Peyer's patch (tissue), 4 donors: ENCODE measurements around the gene CDC42. TPM values are rescaled to one million over a fixed set of nuclear protein-coding genes. Genes with fewer than 3 reads are reported as not detected.

Source experiments
- DNase-seq, 3 donors: peaks; one replicate each; pipeline ENCODE4 v3.0.0-alpha.2; 2017 to 2019
- H3K27ac ChIP-seq, 4 donors: fragments of 200-600 bp; sonication (generic); one replicate each; pipeline ENCODE4 v1.5.1; 2016 to 2019
- H3K27me3 ChIP-seq, 2 donors: fragments of 200-600 bp; sonication (generic); one replicate each; pipeline ENCODE4 v1.5.1; 2019
- H3K36me3 ChIP-seq, 3 donors: fragments of 200-600 bp; sonication (generic); one replicate each; pipeline ENCODE4 v1.5.1; 2016 to 2019
- H3K4me1 ChIP-seq, 4 donors: fragments of 200-600 bp; sonication (generic); one replicate each; pipeline ENCODE4 v1.5.1; 2016 to 2019
- H3K4me3 ChIP-seq, 4 donors: fragments of 200-600 bp; sonication (generic); 1 replicate in 3 of 4; 2 replicates in 1 of 4; pipeline ENCODE4 v1.5.1; 2016 to 2019; ENCODE audit warnings: mild to moderate bottlenecking in 1 of 4
- H3K9me3 ChIP-seq, 4 donors: fragments of 200-600 bp; sonication (generic); one replicate each; pipeline ENCODE4 v1.5.1; 2016 to 2019; ENCODE audit warnings: mild to moderate bottlenecking in 1 of 4
- POLR2A ChIP-seq, 2 donors: fragments of 450-650 bp; IDR thresholded peaks; one replicate each; pipeline ENCODE4 v1.5.1; 2017; ENCODE audit warnings: antibody characterized with exemption in 2 of 2, mild to moderate bottlenecking in 2 of 2, moderate library complexity in 2 of 2
- total RNA-seq, 4 donors: library from RNA; depleted of rRNA; stranded (reverse); fragments of >200 nt; gene quantifications; one replicate each; pipeline ENCODE4 v1.1.0, GENCODE V29; 2016
- TF ChIP-seq, protein P1 (sequence below), 6 experiments: fragments of 450-650 bp in 4 of 6; fragments of 200-600 bp in 2 of 6; sonication (generic) in 1 of 6; IDR thresholded peaks; one replicate each; pipeline ENCODE4 v1.5.1; 2017 to 2019; ENCODE audit warnings: antibody characterized with exemption in 6 of 6, mild to moderate bottlenecking in 3 of 6, moderate library complexity in 1 of 6

CDC42 gene
- total RNA-seq, 4 donors from 2014 or later = 89.6 to 224 (median 157) TPM

GRCh38 chr1:22131875-22132486 lies 79.5 kb downstream of the CDC42 start:
- H3K36me3 ChIP-seq = no peaks in the 10 kb centered on the region
- TF ChIP-seq POLR2A (IDR thresholded peaks at IDR 0.05) = no peak
- TF ChIP-seq, protein P1, sequence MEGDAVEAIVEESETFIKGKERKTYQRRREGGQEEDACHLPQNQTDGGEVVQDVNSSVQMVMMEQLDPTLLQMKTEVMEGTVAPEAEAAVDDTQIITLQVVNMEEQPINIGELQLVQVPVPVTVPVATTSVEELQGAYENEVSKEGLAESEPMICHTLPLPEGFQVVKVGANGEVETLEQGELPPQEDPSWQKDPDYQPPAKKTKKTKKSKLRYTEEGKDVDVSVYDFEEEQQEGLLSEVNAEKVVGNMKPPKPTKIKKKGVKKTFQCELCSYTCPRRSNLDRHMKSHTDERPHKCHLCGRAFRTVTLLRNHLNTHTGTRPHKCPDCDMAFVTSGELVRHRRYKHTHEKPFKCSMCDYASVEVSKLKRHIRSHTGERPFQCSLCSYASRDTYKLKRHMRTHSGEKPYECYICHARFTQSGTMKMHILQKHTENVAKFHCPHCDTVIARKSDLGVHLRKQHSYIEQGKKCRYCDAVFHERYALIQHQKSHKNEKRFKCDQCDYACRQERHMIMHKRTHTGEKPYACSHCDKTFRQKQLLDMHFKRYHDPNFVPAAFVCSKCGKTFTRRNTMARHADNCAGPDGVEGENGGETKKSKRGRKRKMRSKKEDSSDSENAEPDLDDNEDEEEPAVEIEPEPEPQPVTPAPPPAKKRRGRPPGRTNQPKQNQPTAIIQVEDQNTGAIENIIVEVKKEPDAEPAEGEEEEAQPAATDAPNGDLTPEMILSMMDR (IDR thresholded peaks at IDR 0.05) = peak; percentile 47 to 79 (median 72)
- H3K9me3 ChIP-seq = no peaks in the 10 kb centered on the region
- H3K27ac ChIP-seq = peak overlapping the region in 1 of 4 donors; percentile 35
- H3K27me3 ChIP-seq = no peaks in the 10 kb centered on the region
- no peaks in the 10 kb centered on the region for H3K4me1 ChIP-seq
- H3K4me3 ChIP-seq = no peak overlapping the region
- DNase-seq = peak; percentile 28 to 74 (median 70)

- H3K9me3 ChIP-seq = no peaks in the 10 kb centered on the region
- no peaks in the 10 kb centered on the region for H3K36me3 ChIP-seq
- peak overlapping the region in 1 of 4 donors; percentile 35 for H3K27ac ChIP-seq
- DNase-seq = no peak
- TF ChIP-seq, protein P1 (IDR thresholded peaks at IDR 0.05) = no peak
- TF ChIP-seq POLR2A (IDR thresholded peaks at IDR 0.05) = no peak
- no peaks in the 10 kb centered on the region for H3K27me3 ChIP-seq
- H3K4me3 ChIP-seq = no peak overlapping the region
- no peaks in the 10 kb centered on the region for H3K4me1 ChIP-seq
Observed at GRCh38 chr1:22132517-22133235, 80.2 kb downstream of the CDC42 start.

DNA sequence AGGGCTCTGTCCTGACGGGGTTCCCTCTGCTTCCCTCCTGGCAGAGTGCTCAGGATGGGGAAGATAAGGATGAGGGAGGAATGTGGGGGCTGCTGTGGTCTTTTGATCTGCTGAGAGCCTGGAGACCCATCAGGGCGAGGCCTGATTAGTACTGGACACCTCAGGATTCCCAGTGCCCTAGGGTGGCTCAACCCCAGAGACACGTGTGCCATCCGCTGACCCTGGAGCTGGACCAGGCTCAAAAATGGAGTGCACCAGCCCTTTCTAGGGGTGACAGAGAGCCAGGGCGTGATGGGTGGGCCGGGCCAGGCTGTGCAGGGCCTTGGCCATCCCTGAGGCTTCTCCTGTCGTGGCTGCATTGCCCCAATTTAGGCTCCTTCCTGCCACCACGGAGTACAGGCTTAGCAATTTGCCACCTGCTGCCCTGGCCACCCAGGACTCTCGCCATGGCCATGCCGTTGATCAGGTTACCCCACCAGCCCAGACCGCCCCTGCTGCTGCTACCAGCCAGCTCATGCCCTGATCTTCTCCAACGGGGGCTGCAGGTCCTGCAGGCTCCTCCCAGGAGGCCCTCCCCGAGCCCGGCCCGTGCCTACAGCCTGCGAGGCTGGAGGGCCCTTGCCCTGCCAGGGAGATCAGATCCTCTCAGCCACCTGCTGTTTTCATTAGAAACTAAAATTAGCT lies 80.9 kb downstream of the CDC42 start:
- no peaks in the 10 kb centered on the region for H3K9me3 ChIP-seq
- TF ChIP-seq, protein P1 (IDR thresholded peaks at IDR 0.05) = no peak
- TF ChIP-seq POLR2A (IDR thresholded peaks at IDR 0.05) = no peak
- no peak overlapping the region for H3K27ac ChIP-seq
- H3K4me1 ChIP-seq = no peaks in the 10 kb centered on the region
- H3K36me3 ChIP-seq = no peaks in the 10 kb centered on the region
- no peak overlapping the region for H3K4me3 ChIP-seq
- H3K27me3 ChIP-seq = no peaks in the 10 kb centered on the region
- DNase-seq = no peak

GRCh38 chr1:22133931-22134324 lies 81.4 kb downstream of the CDC42 start:
- H3K27ac ChIP-seq = peak overlapping the region in 1 of 4 donors; percentile 15
- H3K4me1 ChIP-seq = no peaks in the 10 kb centered on the region
- TF ChIP-seq, protein P1 (IDR thresholded peaks at IDR 0.05) = no peak
- no peak for TF ChIP-seq POLR2A (IDR thresholded peaks at IDR 0.05)
- H3K4me3 ChIP-seq = no peak overlapping the region
- no peak for DNase-seq
- no peaks in the 10 kb centered on the region for H3K9me3 ChIP-seq
- H3K36me3 ChIP-seq = no peaks in the 10 kb centered on the region
- H3K27me3 ChIP-seq = no peaks in the 10 kb centered on the region

DNA sequence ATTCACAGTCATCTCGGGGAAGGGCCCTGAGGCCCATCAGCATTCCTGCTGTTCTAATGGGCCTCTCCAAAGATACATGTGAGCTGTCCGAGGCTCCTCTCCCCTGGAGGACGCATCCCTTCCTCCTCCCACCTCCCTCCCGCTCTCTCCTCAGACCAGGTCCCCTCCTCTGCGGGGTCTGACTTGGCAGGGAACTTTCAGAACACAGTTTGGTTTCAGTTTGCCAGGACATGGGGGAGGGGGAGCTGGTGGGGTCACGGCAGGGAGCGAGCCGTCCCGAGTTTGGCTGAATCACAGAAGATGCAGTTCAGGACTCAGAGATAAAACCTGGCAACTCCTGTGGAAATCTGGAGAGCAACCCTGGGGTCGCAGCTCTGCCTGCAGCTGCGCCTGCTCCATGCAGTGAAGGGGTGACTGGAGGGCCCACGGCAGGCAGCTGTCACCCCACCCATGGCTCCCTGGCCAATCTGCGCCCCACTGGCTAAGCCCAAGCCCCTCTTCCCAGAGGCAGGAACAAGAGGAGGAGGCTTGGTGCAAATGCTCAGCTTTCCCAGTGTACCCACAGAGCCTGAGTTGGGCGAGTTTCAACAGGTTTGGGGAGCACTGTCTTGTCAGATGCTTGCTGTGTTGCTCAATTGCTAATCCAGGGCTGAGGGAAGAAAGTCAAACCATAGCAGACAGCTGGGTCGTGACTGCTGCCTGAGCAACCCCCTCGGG lies 84.7 kb downstream of the CDC42 start:
- H3K4me3 ChIP-seq = no peak overlapping the region
- H3K36me3 ChIP-seq = no peaks in the 10 kb centered on the region
- peak overlapping the region in 1 of 4 donors; percentile 19 for H3K27ac ChIP-seq
- H3K4me1 ChIP-seq = peaks cover 0 to 8% (median 2%) of the 10 kb centered on the region in 4 donors
- no peak for DNase-seq
- TF ChIP-seq, protein P1 (IDR thresholded peaks at IDR 0.05) = no peak
- TF ChIP-seq POLR2A (IDR thresholded peaks at IDR 0.05) = no peak
- H3K9me3 ChIP-seq = no peaks in the 10 kb centered on the region
- H3K27me3 ChIP-seq = no peaks in the 10 kb centered on the region
